ENCODE results near the gene PRRT4.

The PRRT4 gene

DNA sequence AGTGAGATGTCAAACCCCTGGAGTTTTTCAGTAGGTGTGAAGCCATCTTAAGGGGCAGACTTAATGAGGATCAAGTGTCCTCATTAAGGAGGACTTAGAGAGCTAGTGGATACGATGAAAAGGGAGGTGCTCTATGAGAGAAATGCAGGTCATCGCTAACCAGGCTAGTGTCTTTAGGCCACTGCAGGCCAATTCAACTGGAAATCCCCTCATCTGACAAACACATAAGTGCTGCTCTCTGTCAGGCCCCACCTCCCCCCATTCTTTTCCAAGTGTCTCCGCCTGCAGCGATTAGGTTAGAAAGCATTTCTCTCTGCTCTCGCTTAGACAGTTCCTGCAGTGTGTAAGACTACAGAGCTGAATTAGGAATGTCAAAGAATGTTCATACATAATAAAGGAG lies 51.5 kb downstream of the PRRT4 start:
- no peak for DNase-seq (ENCODE audit: low read depth in 1 of 2, low spot score in 1 of 2)
- no peak overlapping the region for H3K4me3 ChIP-seq (replicated peaks; ENCODE audit: insufficient read depth, low read length)
- H3K27me3 ChIP-seq (ENCODE audit: insufficient read depth, poor library complexity, severe bottlenecking) = no peaks in the 10 kb centered on the region
- no peak overlapping the region for H3K27ac ChIP-seq (replicated peaks)
- TF ChIP-seq POLR2AphosphoS5 (IDR thresholded peaks at IDR 0.05; ENCODE audit: low read depth) (no peak), SPI1 (IDR thresholded peaks at IDR 0.05; ENCODE audit: borderline replicate concordance, low read depth) (no peak), GABPA (IDR thresholded peaks at IDR 0.05; ENCODE audit: low read depth) (no peak)
- TF ChIP-seq, protein P1, sequence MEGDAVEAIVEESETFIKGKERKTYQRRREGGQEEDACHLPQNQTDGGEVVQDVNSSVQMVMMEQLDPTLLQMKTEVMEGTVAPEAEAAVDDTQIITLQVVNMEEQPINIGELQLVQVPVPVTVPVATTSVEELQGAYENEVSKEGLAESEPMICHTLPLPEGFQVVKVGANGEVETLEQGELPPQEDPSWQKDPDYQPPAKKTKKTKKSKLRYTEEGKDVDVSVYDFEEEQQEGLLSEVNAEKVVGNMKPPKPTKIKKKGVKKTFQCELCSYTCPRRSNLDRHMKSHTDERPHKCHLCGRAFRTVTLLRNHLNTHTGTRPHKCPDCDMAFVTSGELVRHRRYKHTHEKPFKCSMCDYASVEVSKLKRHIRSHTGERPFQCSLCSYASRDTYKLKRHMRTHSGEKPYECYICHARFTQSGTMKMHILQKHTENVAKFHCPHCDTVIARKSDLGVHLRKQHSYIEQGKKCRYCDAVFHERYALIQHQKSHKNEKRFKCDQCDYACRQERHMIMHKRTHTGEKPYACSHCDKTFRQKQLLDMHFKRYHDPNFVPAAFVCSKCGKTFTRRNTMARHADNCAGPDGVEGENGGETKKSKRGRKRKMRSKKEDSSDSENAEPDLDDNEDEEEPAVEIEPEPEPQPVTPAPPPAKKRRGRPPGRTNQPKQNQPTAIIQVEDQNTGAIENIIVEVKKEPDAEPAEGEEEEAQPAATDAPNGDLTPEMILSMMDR (IDR thresholded peaks at IDR 0.05; ENCODE audit: insufficient read depth, low read length) = no peak
- TF ChIP-seq, protein P2, sequence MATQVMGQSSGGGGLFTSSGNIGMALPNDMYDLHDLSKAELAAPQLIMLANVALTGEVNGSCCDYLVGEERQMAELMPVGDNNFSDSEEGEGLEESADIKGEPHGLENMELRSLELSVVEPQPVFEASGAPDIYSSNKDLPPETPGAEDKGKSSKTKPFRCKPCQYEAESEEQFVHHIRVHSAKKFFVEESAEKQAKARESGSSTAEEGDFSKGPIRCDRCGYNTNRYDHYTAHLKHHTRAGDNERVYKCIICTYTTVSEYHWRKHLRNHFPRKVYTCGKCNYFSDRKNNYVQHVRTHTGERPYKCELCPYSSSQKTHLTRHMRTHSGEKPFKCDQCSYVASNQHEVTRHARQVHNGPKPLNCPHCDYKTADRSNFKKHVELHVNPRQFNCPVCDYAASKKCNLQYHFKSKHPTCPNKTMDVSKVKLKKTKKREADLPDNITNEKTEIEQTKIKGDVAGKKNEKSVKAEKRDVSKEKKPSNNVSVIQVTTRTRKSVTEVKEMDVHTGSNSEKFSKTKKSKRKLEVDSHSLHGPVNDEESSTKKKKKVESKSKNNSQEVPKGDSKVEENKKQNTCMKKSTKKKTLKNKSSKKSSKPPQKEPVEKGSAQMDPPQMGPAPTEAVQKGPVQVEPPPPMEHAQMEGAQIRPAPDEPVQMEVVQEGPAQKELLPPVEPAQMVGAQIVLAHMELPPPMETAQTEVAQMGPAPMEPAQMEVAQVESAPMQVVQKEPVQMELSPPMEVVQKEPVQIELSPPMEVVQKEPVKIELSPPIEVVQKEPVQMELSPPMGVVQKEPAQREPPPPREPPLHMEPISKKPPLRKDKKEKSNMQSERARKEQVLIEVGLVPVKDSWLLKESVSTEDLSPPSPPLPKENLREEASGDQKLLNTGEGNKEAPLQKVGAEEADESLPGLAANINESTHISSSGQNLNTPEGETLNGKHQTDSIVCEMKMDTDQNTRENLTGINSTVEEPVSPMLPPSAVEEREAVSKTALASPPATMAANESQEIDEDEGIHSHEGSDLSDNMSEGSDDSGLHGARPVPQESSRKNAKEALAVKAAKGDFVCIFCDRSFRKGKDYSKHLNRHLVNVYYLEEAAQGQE (IDR thresholded peaks at IDR 0.05; ENCODE audit: insufficient replicate concordance, low read depth) = no peak

DNA sequence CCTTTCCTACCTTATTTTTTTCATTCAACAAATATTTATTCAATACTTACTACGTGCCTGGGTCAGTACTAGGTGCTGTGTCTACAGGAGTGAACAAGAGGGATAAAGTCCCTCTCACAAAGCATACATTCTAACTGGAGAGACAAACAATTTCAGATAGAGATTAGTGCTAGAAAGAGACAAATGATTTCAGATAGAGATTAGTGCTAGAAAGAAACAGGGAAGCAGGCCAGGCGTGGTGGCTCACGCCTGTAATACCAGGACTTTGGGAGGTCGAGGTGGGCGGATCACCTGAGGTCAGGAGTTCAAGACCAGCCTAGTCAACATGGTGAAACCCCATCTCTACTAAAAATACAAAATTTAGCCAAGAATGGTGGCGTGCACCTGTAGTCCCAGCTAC lies 52.4 kb downstream of the PRRT4 start:
- no peak for DNase-seq (ENCODE audit: low read depth in 1 of 2, low spot score in 1 of 2)
- Histone ChIP-seq H3K4me3 (replicated peaks; ENCODE audit: insufficient read depth, low read length) (no peak overlapping the region), H3K27me3 (ENCODE audit: insufficient read depth, poor library complexity, severe bottlenecking) (no peaks in the 10 kb centered on the region), H3K27ac (replicated peaks) (no peak overlapping the region)
- TF ChIP-seq, protein P1 (IDR thresholded peaks at IDR 0.05; ENCODE audit: insufficient read depth, low read length) = no peak
- TF ChIP-seq GABPA (IDR thresholded peaks at IDR 0.05; ENCODE audit: low read depth) (no peak), SPI1 (IDR thresholded peaks at IDR 0.05; ENCODE audit: borderline replicate concordance, low read depth) (no peak), POLR2AphosphoS5 (IDR thresholded peaks at IDR 0.05; ENCODE audit: low read depth) (no peak)
- TF ChIP-seq, protein P2 (IDR thresholded peaks at IDR 0.05; ENCODE audit: insufficient replicate concordance, low read depth) = no peak

DNA sequence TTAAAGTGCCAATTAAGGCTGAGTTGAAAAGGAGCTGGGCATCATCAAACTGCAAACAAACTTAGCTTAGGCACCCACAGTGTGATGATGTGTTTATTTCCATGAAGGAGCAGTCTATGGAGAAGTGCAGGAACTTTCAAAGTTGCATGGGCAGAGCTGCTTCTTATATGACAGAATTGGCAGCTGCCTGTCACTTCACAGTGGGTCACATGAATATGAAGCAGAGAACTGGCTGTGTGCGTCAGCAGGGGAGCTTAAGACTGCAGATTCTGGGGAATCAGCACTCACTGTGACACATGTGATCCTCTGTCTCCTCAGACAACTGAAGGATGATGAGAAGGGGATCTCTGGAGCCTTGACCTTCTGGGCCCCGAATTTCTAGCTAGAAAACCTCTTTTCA lies 54.4 kb downstream of the PRRT4 start:
- Histone ChIP-seq H3K27ac (replicated peaks) (no peak overlapping the region), H3K4me3 (replicated peaks; ENCODE audit: insufficient read depth, low read length) (no peak overlapping the region), H3K27me3 (ENCODE audit: insufficient read depth, poor library complexity, severe bottlenecking) (no peaks in the 10 kb centered on the region)
- no peak for TF ChIP-seq SPI1 (IDR thresholded peaks at IDR 0.05; ENCODE audit: borderline replicate concordance, low read depth)
- no peak for TF ChIP-seq GABPA (IDR thresholded peaks at IDR 0.05; ENCODE audit: low read depth)
- TF ChIP-seq, protein P1 (IDR thresholded peaks at IDR 0.05; ENCODE audit: insufficient read depth, low read length) = no peak
- no peak for TF ChIP-seq POLR2AphosphoS5 (IDR thresholded peaks at IDR 0.05; ENCODE audit: low read depth)
- TF ChIP-seq, protein P2 (IDR thresholded peaks at IDR 0.05; ENCODE audit: insufficient replicate concordance, low read depth) = no peak
- DNase-seq (ENCODE audit: low read depth in 1 of 2, low spot score in 1 of 2) = no peak
